ELF-1 (cell line): ENCODE data around the gene GNA12.
"Not testable (repeated sequence)": the region's sequence is repeated elsewhere in the genome, so short reads cannot be mapped to it uniquely, and the experiment has no call there.

Experiments
- DNase-seq: peaks from one replicate; pipeline ENCODE4 v3.0.0-alpha.2; 2016; ENCODE audit warnings: low read depth, low spot score

Gene GNA12

DNA sequence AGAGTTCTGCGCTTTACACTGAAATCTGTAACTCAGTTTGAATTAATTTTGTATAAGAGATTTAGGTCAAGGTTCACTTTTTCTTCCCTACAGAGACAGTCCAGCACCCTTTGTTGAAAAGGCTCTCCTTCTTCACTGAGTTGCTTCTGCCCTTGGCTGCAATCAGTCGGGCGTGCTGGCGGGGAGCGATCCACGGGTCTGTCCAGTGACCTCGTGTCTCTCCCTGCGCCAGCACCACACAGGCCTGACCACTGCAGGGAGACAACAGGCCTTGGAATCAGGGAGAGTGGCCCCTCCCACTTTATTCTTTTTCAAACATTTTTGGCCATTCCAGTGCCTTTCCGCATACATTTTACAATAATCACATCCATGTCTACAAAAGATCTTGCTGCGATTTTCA is 89.2 kb downstream of the GNA12 start:
- no peak for DNase-seq

DNA sequence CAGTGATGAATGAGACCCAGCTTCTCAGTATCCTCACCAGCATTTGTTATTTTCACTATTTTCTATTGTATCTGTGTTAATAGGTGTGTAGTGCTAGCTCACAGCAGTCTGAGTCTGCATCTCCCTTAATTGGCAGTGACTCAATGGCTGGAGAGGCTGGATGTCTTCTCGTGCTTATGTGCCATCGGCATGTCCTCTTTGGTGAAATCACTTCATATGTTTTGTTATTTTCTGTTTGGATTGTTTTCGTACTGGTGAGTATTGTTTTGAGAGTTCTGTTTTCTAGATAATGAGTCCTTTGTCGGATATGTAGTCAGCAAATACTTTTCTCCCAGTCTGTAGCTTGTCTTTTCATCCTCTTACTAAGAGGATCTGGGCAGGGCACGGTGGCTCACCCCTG is 90.0 kb downstream of the GNA12 start:
- DNase-seq: no peak

DNA sequence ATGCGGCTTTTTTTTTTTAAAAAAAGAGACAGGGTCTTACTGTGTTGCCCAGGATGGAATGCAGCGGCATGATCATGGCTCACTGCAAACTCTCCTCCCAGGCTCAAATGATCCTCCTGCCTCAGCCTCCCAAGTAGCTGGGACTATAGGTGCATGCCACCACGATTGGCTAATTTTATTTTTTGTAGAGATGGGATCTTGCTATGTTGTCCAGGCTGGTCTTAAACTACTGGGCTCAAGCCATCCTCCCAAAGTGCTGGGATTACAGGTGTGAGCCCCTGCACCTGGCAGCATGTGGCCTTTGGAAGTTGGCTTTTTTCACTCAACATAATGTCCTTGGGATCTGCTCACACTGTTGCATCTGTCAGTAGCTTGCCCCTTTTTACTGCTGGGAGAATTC is 91.0 kb downstream of the GNA12 start:
- no peak for DNase-seq

DNA sequence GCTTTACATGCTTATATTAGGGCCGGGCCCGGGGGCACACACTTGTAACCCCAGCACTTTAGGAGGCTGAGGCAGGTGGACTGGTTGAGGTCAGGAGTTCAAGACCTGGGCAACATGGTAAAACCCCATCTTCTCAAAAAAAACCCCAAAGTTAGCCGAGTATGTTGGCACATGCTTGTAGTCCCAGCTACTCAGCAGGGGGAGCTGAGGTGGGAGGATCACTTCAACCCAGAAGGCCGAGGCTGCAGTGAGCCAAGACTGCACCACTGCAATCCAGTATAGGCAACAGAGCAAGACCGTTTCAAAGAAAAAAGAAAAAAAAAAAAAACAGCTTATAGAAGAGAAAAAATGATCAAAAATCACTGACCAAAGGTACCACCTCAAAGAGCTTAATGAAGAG is 93.0 kb downstream of the GNA12 start:
- DNase-seq: no peak

DNA sequence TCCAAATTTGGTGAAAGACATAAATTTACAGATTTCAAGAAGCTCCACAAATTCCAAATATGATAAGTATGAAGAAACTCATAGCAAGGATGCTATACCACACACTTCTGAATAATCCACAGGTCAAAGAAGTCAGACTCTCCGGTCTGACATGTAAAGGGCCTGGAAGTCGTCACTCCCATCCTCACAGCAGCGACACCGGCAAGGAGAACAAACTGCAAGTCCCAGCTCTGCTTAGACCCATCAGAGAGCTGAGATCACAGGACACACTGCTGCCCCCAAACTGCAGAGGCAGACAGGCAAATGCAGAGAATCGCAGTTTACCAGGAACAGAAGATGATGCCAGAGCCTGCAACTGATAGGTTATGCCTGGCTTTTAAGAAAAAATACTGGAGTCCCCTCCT is 94.1 kb downstream of the GNA12 start:
- peak; percentile 32 for DNase-seq

DNA sequence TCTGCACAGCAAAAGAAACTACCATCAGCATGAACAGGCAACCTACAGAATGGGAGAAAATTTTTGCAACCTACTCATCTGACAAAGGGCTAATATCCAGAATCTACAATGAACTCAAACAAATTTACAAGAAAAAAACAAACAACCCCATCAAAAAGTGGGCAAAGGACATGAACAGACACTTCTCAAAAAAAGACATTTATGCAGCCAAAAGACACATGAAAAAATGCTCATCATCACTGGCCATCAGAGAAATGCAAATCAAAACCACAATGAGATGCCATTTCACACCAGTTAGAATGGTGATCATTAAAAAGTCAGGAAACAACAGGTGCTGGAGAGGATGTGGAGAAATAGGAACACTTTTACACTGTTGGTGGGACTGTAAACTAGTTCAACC is 95.4 kb downstream of the GNA12 start:
- DNase-seq: not testable (repeated sequence)

DNA sequence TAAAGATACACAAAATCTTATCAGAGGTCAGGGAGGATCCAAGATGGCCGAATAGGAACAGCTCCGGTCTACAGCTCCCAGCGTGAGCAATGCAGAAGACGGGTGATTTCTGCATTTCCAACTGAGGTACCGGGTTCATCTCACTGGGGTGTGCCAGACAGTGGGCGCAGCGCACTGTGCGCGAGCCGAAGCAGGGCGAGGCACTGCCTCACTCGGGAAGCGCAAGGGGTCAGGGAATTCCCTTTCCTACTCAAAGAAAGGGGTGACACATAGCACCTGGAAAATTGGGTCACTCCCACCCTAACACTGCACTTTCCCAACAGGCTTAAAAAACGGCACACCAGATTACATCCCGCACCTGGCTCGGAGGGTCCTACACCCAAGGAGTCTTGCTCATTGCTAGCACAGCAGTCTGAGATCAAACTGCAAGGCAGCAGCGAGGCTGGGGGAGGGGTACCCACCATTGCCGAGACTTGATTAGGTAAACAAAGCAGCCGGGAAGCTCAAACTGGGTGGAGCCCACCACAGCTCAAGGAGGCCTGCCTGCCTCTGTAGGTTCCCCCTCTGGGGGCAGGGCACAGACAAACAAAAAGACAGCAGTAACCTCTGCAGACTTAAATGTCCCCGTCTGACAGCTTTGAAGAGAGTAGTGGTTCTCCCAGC is 100.5 kb downstream of the GNA12 start:
- DNase-seq: not testable (repeated sequence)

DNA sequence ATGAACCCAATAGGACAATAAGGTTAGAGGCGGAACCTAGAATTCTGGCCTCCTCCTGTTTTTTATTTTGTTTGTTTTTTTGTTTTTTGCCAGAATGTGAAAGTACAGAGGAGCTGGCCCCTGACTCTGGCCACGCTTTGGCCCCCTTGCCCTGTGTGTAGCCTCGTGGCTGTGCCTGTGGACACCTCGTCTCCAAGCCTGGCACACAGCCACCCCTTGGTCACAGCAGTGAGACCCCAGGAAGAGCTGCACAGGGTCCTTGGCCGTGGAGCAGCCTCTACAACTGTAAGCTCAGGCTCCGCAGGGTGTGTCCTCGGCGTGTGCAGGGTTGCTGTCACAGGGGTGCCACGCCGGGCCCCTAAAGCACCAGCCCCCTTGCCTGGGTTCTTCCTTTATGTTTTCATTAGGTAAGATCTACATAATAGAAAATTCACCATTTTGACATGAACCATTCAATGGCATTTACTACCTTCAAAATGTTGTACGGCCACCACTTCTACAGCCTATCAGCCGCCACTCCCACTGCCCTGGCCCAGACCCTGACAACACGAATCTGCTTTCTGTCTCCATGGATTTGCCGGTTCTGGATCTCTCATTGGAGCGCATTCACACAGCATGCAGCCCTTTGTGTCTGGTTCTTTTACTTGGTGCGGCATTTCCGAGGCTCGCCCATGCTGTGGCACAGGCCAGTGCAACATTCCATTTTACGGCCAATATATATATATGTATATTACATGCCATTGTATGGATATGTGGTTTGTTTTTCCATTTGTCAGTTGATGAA is 105.2 kb downstream of the GNA12 start:
- DNase-seq: no peak

DNA sequence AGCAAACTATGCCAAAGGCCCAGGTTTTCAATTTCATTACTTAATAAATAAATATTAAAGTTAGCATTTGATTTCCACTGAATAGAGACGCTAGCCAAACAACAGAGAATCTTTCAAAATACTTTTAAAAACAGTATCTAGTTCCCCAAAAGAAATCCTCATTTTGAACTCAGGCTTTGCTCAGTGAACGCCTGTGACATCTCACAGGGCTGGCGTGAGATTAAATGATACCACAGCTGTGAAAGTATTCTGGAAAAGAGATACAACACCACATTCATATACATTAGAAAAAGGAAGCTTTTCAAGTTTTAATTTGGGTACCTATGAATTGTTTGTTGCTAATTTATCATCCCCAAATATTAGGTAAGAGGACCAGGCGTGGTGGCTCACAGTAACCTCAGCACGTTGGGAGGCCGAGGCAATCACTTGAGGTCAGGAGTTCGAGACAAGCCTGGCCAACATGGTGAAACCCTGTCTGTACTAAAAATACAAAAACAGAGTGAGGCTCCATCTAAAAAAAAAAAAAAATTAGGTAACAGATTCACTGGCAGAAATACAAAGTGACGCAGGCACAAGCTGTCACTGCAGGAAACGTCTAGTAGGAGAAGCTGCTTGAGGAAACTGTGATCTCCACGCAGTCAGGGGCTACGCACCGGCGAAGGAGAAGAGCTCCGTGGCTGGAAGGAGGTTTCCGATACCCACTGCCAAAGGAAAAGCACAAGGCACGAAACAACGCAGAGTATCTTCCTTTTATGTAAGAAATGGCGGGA is 106.2 kb downstream of the GNA12 start:
- no peak for DNase-seq

DNA sequence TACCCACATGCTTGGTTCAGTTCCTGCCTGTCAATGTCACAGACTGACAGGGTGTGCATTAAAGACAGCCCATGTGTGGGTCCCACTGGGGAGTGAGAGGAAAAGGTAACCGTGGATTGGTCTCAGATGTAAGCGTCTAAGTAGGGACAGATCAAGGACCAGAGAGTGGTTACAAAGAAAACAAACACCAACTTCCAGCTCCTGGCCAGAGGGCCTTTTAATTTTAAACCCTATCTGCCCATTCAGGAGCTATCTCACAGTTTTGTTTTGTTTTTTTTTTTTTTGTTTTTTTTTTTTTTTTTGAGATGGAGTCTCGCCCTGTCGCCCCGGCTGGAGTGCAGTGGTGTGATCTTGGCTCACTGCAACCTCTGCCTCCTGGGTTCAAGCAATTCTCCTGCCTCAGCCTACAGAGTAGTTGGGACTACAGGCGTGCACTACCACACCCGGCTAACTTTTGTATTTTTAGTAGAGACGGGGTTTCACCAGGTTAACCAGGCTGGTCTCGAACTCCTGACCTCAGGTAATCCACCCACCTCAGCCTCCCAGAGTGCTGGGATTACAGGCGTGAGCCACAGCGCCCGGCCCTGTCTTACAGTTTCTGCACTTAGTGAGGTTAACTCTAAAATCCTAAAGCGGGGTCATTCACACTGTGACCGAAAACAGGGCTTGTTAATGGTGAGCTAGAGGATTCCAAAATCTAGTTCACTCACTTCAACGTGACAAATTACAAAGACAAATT is 106.9 kb downstream of the GNA12 start:
- not testable (repeated sequence) for DNase-seq

DNA sequence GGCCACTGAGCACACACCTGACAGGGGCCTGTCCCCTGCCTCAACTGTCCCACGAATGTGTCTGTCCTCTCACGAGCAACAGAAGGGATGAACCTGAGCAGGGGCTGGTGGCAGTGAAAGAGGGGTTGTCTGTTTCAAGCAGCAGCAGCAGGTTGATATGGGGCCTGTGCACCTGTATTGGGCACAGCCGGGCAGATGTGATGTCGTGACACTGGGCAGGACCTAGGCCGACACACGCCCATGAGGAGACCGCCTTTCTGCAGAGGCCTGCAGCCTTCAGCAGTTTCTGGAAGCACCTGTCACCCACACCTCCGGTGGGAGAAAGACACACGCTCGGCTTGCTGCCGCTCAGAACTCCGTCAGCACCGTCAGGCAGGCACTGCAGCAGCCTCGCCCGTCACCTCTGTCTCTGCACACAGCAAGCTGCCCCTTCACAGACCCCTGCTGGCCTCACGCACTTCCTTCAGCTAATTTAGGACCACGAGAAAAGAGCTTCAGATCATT is 107.6 kb downstream of the GNA12 start:
- no peak for DNase-seq

DNA sequence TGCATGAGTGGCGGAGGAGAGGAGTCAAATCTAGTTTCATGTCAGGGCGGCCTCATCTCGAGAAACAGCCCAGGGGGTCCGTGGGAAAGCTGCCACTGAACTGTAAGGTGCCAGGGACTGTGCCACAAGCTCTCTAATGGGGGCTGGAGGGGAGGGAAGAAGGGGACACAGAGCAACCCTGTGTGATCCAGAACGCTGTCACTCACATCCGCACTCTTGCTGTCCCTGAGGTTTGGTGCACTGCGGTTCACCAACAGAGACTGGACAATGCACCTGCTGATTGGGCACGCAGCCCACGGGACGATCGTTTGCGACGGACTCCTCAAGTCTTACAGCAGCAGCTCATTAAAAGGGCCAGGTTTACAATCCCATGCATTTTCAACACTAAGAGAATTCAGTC is 108.4 kb downstream of the GNA12 start:
- no peak for DNase-seq

DNA sequence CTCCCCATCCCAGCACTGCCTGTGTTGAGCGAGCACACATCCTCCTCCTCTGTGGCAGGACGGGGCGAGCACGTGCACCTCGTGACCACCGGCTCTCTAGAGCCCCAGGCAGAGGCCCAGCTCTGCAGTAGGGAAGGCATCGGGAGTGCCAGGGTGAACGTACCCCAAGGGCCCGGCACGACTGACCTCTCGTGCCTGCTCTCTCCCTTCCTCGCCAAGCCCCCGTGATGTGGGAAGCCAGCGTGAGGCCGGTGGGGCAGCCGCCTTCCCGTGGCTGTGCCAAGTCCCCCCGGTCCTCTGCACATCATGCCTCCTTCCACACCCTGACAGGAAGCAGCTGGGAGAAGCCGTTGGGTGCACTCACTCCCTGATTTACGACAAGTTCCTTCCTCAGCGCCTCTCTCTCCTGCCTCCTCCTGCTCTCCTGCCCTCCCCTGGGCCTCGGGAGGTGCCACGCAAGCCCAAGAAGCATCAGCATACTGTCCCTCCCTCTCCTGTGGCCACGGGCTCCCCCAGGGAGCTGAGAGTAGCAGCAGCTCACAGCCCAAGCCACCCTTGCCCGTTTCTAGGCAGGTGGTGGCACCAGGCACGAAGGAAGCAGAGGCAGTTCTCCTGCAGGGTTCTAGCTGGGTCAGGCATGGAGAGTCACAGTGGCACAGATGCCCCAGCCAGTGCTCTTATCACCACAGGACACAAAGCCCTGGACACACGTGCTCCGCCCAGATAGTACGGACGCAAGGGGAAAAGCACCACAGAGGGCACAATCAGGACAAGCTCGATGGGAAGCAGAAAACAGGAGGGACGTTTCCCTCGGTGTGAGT is 109.1 kb downstream of the GNA12 start:
- no peak for DNase-seq

DNA sequence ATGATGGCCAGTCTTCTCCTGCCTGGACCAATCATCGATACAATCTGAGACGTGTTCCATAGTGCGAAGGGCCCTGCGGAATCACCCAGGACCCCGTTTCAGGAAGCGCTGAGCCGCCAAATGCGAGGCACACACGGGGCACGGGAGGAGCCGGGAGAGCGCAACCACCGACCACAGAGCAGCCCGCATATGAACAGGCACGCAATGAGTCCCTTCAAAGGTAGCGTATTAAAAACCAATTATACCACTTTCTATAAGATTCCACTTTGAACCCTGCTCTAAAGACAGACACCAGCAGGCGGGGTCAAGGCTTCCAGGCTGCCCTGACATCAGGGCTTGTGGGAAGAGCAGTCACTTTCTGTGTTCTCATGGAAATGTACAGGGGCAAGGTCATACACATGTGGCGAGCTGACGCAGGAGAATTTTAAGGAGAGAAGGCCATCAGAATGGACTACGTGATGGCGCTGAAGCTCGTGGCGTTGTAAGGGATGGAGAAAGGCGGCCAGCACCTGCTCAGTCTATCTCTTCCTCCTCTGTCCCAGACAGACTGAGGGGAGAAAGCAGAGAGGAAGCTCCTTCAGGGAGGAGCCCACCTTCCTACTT is 109.9 kb downstream of the GNA12 start:
- DNase-seq: no peak

DNA sequence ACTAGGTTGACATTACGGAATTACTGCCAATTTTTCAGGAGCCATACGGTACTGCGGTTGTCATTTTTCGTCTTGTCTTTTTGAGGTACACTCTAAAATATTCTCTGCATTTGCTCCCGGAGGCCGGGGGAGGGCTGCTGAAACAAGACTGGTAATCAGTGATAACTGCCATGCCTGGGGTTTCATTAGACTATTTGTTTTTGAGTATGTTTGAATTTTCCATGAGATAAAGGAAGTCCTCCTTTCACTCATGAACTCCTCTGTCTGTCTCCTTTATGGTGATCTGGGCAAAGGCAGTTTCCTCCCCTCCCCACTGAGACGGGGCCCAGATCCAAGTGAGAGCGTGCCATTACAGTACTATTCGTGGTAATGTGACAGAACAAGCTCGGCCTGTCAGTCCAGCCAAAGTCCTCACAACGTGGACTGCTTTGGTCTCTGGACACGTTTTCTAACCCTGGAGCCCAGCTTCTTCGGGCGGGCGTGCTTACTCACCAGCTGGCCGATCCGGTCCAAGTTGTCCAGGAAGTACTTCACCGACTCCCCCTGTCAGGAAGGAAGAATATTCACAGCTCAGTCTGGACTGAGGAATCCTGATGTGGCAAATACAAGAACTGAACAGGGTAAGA is 111.0 kb downstream of the GNA12 start:
- DNase-seq: peak; percentile 70

DNA sequence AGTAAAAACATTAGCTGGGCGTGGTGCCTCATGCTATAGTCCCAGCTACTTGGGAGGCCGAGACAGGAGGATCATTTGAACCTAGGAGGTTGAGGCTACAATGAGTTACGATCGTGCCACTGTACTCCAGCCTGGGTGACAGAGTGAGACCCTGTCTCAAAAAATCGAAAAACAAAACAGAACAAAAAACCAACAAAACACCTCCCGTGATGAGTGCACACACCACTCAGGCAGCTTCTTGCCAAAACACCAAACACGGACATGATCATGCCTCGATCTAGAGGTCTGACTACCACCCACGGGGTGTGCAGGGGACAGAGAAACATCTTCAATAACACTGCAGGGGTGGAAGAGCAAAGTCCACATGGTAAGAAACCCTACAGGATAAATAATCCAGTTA is 111.7 kb downstream of the GNA12 start:
- no peak for DNase-seq

DNA sequence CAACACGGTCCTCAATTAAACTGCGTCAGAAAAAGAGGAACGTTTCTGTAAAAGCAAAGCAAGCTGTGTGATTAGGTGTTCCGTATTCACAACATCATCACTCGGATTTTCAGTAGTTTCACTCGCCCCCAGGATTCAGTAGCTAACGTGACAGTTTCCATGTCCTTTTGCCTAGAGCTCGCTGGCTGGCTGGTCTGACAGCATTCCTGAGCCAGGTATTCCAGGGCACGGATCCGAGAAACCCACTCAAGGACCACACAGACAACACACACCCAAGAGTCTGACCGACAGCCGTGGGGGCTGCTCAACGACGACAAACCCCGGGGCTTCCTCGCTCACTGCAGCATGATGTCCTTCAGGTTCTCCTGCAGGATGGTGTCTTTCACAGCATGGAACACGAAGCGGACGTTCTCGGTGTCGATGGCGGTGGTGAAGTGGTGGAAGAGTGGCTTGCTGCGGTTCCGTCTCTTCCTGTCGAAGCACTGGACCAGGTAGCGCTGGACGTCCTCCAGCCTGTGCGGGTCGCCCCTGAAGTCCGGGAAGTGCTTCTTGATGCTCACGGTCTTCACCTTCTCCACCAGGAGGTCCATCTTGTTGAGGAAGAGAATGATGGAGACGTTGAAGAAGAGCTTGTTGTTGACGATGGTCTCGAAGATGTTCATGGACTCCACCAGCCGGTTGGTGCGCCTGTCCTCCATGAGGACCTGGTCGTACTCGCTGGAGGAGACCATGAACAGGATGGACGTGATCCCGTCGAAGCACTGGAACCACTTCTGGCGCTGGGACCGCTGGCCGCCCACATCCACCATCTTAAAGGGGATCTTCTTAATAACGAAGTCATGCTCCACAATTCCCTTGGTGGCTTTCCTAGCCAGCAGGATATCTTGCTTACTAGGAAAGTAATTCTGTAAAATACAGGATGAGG is 113.0 kb downstream of the GNA12 start:
- DNase-seq: peak; percentile 76

DNA sequence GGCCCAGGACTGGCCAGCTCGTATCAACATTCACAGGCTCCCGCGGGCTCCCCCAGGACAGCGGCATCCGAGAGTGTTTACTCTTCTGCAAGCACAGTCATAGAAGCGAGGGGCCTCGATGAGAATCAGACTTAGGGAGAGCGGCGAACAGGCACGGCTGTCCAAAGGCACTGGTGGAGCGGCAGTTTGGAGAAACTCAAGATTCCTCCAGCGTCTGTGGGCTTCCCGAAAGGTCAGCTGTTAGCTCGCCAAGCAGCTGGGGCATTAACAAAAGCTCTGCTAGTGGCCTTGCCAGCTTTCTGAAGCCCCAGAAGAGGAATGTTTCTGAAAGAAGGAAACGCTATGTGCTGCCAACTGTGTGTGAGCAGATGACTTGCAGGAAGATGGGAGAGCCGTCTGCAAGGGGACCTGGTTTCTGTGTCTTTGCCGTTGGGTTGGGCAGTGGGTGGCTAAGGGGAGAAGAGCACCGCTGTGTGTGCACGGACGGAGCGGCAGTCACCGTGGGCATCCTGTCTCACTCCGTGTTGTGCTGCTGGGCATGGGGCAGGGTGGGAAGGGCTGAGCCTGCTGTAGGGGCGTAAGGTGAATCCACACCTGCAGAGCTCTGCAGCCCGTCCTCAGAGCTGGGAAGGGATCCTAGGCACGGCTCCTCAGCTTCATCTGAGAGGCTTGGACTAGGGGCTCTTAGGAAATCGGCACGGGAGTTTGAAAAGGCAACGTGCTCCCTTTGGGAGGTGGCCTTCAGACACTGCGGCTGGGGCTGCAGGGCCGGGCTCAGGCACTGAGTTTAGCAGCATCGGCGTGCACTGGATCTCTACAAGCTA is 114.0 kb downstream of the GNA12 start:
- peak; percentile 63 for DNase-seq
